ENCODE results near the gene RGS6.

- TF ChIP-seq CTCF (IDR thresholded peaks at IDR 0.05) = no peak
- TF ChIP-seq EP300 (IDR thresholded peaks at IDR 0.05) = no peak
- TF ChIP-seq POLR2A (IDR thresholded peaks at IDR 0.05) = no peak
Observed at GRCh38 chr14:72614365-72614764, 682.1 kb downstream of the RGS6 start.
